Keratinocyte (primary cell): ENCODE data around the gene PCIF1. TPM values are rescaled to one million over a fixed set of nuclear protein-coding genes. Genes with fewer than 3 reads are reported as not detected.

Experiments
- DNase-seq: peaks from one replicate; pipeline ENCODE4 v3.0.0-alpha.2; 2011; ENCODE audit warnings: low read depth, missing footprints, low spot score
- FAIRE-seq: peaks from 2 replicates; lab custom pipeline; 2011; peaks lifted over from hg19 to GRCh38; lab: Jason Lieb, UNC
- H2AFZ ChIP-seq: 2 replicates; pipeline ENCODE4 v1.6.0; 2012; ENCODE audit warnings: low read length, control low read depth, inconsistent platforms; ENCODE audit not compliant: control insufficient read depth
- H3K27ac ChIP-seq: 2 replicates; pipeline ENCODE4 v1.5.1; 2011; ENCODE audit warnings: low read length; ENCODE audit not compliant: control insufficient read depth, insufficient read depth
- H3K27me3 ChIP-seq: 3 replicates; pipeline ENCODE4 v1.6.0; 2011; ENCODE audit warnings: low read length; ENCODE audit not compliant: control insufficient read depth, insufficient read depth; ENCODE audit errors: extremely low read depth
- H3K36me3 ChIP-seq, 2 experiments: 2 replicates in 1 of 2; 3 replicates in 1 of 2; pipeline ENCODE4 v1.5.1; 2011; ENCODE audit warnings: low read length in 2 of 2, mild to moderate bottlenecking in 1 of 2; ENCODE audit not compliant: control insufficient read depth in 2 of 2, insufficient read depth in 2 of 2; ENCODE audit errors: extremely low read depth in 1 of 2
- H3K4me1 ChIP-seq: 3 replicates; pipeline ENCODE4 v1.5.1; 2011; ENCODE audit warnings: low read length; ENCODE audit not compliant: control insufficient read depth, insufficient read depth; ENCODE audit errors: extremely low read depth
- H3K4me2 ChIP-seq: 3 replicates; pipeline ENCODE4 v1.6.0; 2011; ENCODE audit warnings: low read depth, low read length; ENCODE audit not compliant: control insufficient read depth, insufficient read depth; ENCODE audit errors: extremely low read depth
- H3K4me3 ChIP-seq, 3 experiments: fragments of 200-600 bp in 1 of 3; sonication (generic) in 1 of 3; 2 replicates in 2 of 3; 3 replicates in 1 of 3; pipeline ENCODE4 v1.5.1; 2011 to 2016; ENCODE audit warnings: low read length in 3 of 3, mild to moderate bottlenecking in 3 of 3, control low read depth in 2 of 3, inconsistent platforms in 1 of 3, low read depth in 1 of 3, mixed read lengths in 1 of 3, mixed run types in 1 of 3, moderate library complexity in 1 of 3; ENCODE audit not compliant: control insufficient read depth in 2 of 3, insufficient read depth in 2 of 3; ENCODE audit errors: extremely low read depth in 1 of 3
- H3K79me2 ChIP-seq: 2 replicates; pipeline ENCODE4 v1.6.0; 2012; ENCODE audit warnings: low read length; ENCODE audit not compliant: control insufficient read depth, insufficient read depth
- H3K9ac ChIP-seq: 3 replicates; pipeline ENCODE4 v1.6.0; 2011; ENCODE audit warnings: low read length; ENCODE audit not compliant: control insufficient read depth, insufficient read depth; ENCODE audit errors: extremely low read depth
- H3K9me1 ChIP-seq: 3 replicates; pipeline ENCODE4 v1.6.0; 2011; ENCODE audit warnings: low read length; ENCODE audit not compliant: control insufficient read depth, insufficient read depth; ENCODE audit errors: extremely low read depth
- H3K9me3 ChIP-seq: 2 replicates; pipeline ENCODE4 v1.5.1; 2012; ENCODE audit warnings: low read depth, low read length; ENCODE audit not compliant: control insufficient read depth
- H4K20me1 ChIP-seq: 3 replicates; pipeline ENCODE4 v1.6.0; 2011; ENCODE audit warnings: low read length; ENCODE audit not compliant: control insufficient read depth, insufficient read depth; ENCODE audit errors: extremely low read depth
- CTCF ChIP-seq, 3 experiments: IDR thresholded peaks in 1 of 3; conservative IDR thresholded peaks in 1 of 3; optimal IDR thresholded peaks in 1 of 3; 2 replicates in 2 of 3; 3 replicates in 1 of 3; pipeline versions ENCODE3 to v1.5.1; 2011; ENCODE audit warnings: low read length in 3 of 3, mild to moderate bottlenecking in 3 of 3, moderate library complexity in 2 of 3, control low read depth in 1 of 3, inconsistent platforms in 1 of 3; ENCODE audit not compliant: insufficient read depth in 2 of 3; ENCODE audit errors: extremely low read depth in 1 of 3
- EZH2 ChIP-seq: IDR thresholded peaks from one replicate; pipeline ENCODE4 v1.6.1; 2012; ENCODE audit warnings: inconsistent platforms, mild to moderate bottlenecking, low read length, moderate library complexity
- dilution Hi-C: fragments of 300-500 bp; cut with MboI; formaldehyde crosslinking; loops from one replicate; pipeline ENCODE4 v1.7.0; 2020; ENCODE audit warnings: low sequenced_read_pairs; ENCODE audit not compliant: extremely low pct_ligation_motif_present
- polyA plus RNA-seq, 5 experiments: library from polyadenylated mRNA; depleted of rRNA in 3 of 5; stranded (reverse) in 3 of 5; stranded (forward) in 1 of 5; unstranded in 1 of 5; fragments of >200 nt; gene quantifications; 1 replicate in 1 of 5; 2 replicates in 3 of 5; 3 replicates in 1 of 5; pipeline versions ENCODE4 v1.2.1 to v1.2.3, GENCODE V29; 2011 to 2012; ENCODE audit warnings: missing spikeins in 2 of 5, low read depth in 1 of 5, low replicate concordance in 1 of 5

Gene PCIF1
- polyA plus RNA-seq, 1 donor (not counting 4 experiments of a cell fraction or from before 2014, with no cell fraction given): 7.0 TPM

- DNase-seq: no peak
Observed at GRCh38 chr20:45983279-45983743, 48.8 kb downstream of the PCIF1 start.

GRCh38 chr20:45985573-45985972 lies 51.1 kb downstream of the PCIF1 start:
- H4K20me1 ChIP-seq: no peaks in the 10 kb centered on the region
- no peak for FAIRE-seq
- TF ChIP-seq EZH2 (no peak), CTCF (optimal IDR thresholded peaks at IDR 0.05 in 1 of 3, IDR thresholded peaks at IDR 0.05 in 1 of 3, conservative IDR thresholded peaks at IDR 0.05 in 1 of 3; ENCODE audit: extremely low read depth in 1 of 3, insufficient read depth in 2 of 3, low read length in 3 of 3) (peak; percentile 9 to 59 (median 11))
- no peaks in the 10 kb centered on the region for H3K79me2 ChIP-seq
- H3K4me3 ChIP-seq: no peak overlapping the region
- no peak overlapping the region for H2AFZ ChIP-seq
- H3K36me3 ChIP-seq: no peaks in the 10 kb centered on the region
- no peak overlapping the region for H3K27ac ChIP-seq
- no peak overlapping the region for H3K4me2 ChIP-seq
- H3K4me1 ChIP-seq: no peaks in the 10 kb centered on the region
- no peaks in the 10 kb centered on the region for H3K27me3 ChIP-seq
- no peak overlapping the region for H3K9ac ChIP-seq
- DNase-seq: no peak
- no peaks in the 10 kb centered on the region for H3K9me3 ChIP-seq
- dilution Hi-C loops: no loop called here
- H3K9me1 ChIP-seq: no peaks in the 10 kb centered on the region

More at GRCh38 chr20:45983279-45983743, 48.8 kb downstream of the PCIF1 start:
- H2AFZ ChIP-seq: no peak overlapping the region
- FAIRE-seq: no peak
- H3K79me2 ChIP-seq: no peaks in the 10 kb centered on the region
- H3K9me3 ChIP-seq: no peaks in the 10 kb centered on the region
- TF ChIP-seq EZH2: no peak
- TF ChIP-seq CTCF (optimal IDR thresholded peaks at IDR 0.05 in 1 of 3, IDR thresholded peaks at IDR 0.05 in 1 of 3, conservative IDR thresholded peaks at IDR 0.05 in 1 of 3; ENCODE audit: extremely low read depth in 1 of 3, insufficient read depth in 2 of 3, low read length in 3 of 3): no peak
- H3K4me1 ChIP-seq: no peaks in the 10 kb centered on the region
- dilution Hi-C loops: no loop called here
- no peak overlapping the region for H3K4me2 ChIP-seq
- no peak overlapping the region for H3K4me3 ChIP-seq
- no peaks in the 10 kb centered on the region for H4K20me1 ChIP-seq
- H3K9me1 ChIP-seq: no peaks in the 10 kb centered on the region
- H3K27me3 ChIP-seq: no peaks in the 10 kb centered on the region
- no peaks in the 10 kb centered on the region for H3K36me3 ChIP-seq
- H3K27ac ChIP-seq: no peak overlapping the region
- H3K9ac ChIP-seq: no peak overlapping the region
